SH-SY5Y (cell line): ENCODE measurements around the gene ANKDD1A.

Experiments
- GATA2 ChIP-seq: IDR thresholded peaks from 2 replicates; pipeline ENCODE4 v1.6.1; 2011; ENCODE audit warnings: mild to moderate bottlenecking, low read depth, low read length
- GATA3 ChIP-seq: IDR thresholded peaks from 2 replicates; pipeline ENCODE4 v1.6.1; 2011; ENCODE audit warnings: low read depth, mild to moderate bottlenecking, low read length, moderate library complexity

DNA sequence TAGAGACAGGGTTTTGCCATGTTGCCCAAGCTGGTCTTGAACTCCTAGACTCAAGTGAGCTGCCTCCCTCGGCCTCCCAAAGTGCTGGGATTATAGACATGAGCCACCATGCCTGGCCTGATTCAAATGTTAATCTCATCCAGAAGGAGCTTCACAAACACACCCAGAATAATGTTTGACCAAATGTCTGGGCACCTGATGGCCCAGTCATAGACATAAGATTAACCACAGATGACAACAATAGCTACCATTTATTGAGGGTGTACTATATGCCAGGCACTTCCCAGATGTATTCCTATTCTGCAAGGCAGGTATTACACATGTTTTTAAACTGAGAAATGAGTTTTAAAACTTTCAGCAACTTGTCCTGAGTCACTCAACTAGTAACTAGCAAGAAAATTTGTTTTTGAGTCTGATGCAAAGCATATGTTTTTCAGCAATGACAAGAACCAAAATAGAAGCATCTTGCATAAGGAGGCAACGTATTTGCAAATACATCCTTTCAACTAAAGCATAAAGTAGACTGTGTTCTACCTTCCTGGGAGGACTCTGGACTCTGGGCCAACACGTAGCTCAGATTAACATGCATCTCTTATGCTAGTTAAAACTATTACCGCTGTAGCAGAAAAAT lies 86.2 kb downstream of the ANKDD1A start:
- no peak for TF ChIP-seq GATA2
- TF ChIP-seq GATA3, result no peak
